ENCODE results near the gene NPAS2. TPM values are rescaled to one million over a fixed set of nuclear protein-coding genes. Genes with fewer than 3 reads are reported as not detected.

Gene NPAS2
- total and polyA plus RNA-seq, 2 donors (not counting 3 experiments of a cell fraction or from before 2014, with no cell fraction given): 29.0 to 53.9 TPM

DNA sequence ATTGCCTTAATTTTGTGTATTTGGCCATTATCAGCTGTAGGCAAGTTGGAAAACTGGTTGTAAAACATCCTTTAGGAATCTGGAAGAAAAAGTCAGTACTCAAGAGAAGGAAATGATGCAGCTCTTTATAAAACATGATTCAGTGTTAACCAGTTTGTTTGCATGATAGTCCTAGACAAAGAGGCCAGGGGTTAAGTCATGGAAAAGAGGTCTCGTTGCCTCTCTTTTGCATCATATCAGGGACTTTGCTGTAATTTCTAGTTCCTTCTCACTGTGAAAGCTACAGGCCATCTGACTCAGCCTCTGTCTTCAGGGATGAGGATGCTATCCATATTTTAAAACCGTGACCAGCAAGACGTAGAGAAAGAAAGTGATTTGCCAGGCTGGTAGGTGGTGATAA, 38.0 kb downstream of the NPAS2 start:
- intact Hi-C loops (cut with micrococcal nuclease) (no loop called here), dilution Hi-C loops (cut with MboI; ENCODE audit: extremely low pct_ligation_motif_present, low sequenced_read_pairs) (no loop called here)
- H3K9me1 ChIP-seq (replicated peaks; ENCODE audit: control insufficient read depth, extremely low read depth, insufficient read depth, low read length): no peaks in the 10 kb centered on the region
- peak; percentile 76 for DNase-seq (ENCODE audit: low read depth, low spot score)
- CTCF ChIA-PET: interaction anchor here (0.7 to 2.2 kb wide), 10 partner anchors 10 to 128 kb away, joined by 3 to 8 read pairs (median 4); no protein-coding TSS in a partner anchor
- peaks cover 14% of the 10 kb centered on the region for H3K4me1 ChIP-seq (ENCODE audit: control insufficient read depth, extremely low read depth, insufficient read depth, low read length)
- no peaks in the 10 kb centered on the region for H3K27me3 ChIP-seq (ENCODE audit: control insufficient read depth in 2 of 2, insufficient read depth in 2 of 2, low read length in 2 of 2)
- peak overlapping the region; percentile 37 for H3K4me2 ChIP-seq (ENCODE audit: insufficient read depth, low read length)
- peak overlapping the region in 1 of 3 experiments; percentile 1 for H3K4me3 ChIP-seq (replicated peaks in 1 of 3; ENCODE audit: insufficient read depth in 1 of 3, low read depth in 1 of 3, low read length in 3 of 3)
- peak overlapping the region; percentile 80 for H3K27ac ChIP-seq (ENCODE audit: insufficient read depth, low read depth, low read length)
- BruUV-seq (replicated peaks): no TSS peak
- H3K36me3 ChIP-seq (ENCODE audit: control insufficient read depth in 2 of 2, extremely low read depth in 1 of 2, insufficient read depth in 2 of 2, low read length in 2 of 2): peaks cover 0 to 2% of the 10 kb centered on the region in 2 experiments
- TF ChIP-seq FOS (IDR thresholded peaks at IDR 0.05; ENCODE audit: borderline replicate concordance, insufficient read depth, low read length): peak; percentile 77
- peak; percentile 45 for TF ChIP-seq GATA2 (IDR thresholded peaks at IDR 0.05; ENCODE audit: insufficient read depth, insufficient read length, low read depth, low read length)
- TF ChIP-seq POLR2A (IDR thresholded peaks at IDR 0.05; ENCODE audit: low read depth, low read length): no peak
- POLR2A ChIA-PET: no interaction called here
- no peaks in the 10 kb centered on the region for H3K9me3 ChIP-seq (replicated peaks; ENCODE audit: control insufficient read depth, insufficient read depth, low read length)
- H4K20me1 ChIP-seq (replicated peaks; ENCODE audit: control insufficient read depth, extremely low read depth, insufficient read depth, low read length): no peaks in the 10 kb centered on the region
- FAIRE-seq: peak; percentile 84
- H3K9ac ChIP-seq (replicated peaks; ENCODE audit: extremely low read depth, insufficient read depth, low read length): peak overlapping the region; percentile 19
- H2AFZ ChIP-seq (ENCODE audit: low read depth, low read length): peak overlapping the region; percentile 61
- peaks cover 39% of the 10 kb centered on the region for H3K79me2 ChIP-seq (ENCODE audit: control insufficient read depth, insufficient read depth, low read length)

DNA sequence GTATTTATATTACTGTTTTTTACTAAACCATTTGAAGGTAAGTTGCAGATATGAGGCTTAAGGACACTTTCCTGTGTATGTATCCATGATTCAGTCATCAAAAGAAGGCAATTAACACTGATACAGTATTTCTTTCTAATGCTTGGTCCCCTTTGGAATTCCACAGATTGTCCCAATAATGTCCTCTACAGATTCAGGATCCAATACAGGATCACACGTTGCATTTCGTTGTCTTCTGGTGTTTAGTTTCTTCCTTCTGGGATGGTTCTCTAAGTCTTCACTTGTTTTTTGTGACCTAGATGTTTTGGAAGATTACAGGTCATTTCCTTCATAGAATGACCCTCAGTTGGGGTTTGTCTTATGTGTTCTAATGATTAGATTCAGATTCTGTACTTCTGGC, 40.0 kb downstream of the NPAS2 start:
- DNase-seq (ENCODE audit: low read depth, low spot score) (no peak), FAIRE-seq (no peak)
- H3K9me3 ChIP-seq (replicated peaks; ENCODE audit: control insufficient read depth, insufficient read depth, low read length): no peaks in the 10 kb centered on the region
- TF ChIP-seq GATA2 (IDR thresholded peaks at IDR 0.05; ENCODE audit: insufficient read depth, insufficient read length, low read depth, low read length) (no peak), JUN (IDR thresholded peaks at IDR 0.05; ENCODE audit: borderline replicate concordance, insufficient read depth, insufficient read length, low read depth) (no peak), POLR2AphosphoS5 (IDR thresholded peaks at IDR 0.05; ENCODE audit: insufficient read depth, low read depth, low read length) (no peak), EZH2 (IDR thresholded peaks at IDR 0.05; ENCODE audit: borderline replicate concordance, low read depth, low read length, severe bottlenecking) (no peak), MYC (IDR thresholded peaks at IDR 0.05; ENCODE audit: low read depth, low read length) (no peak)
- TF ChIP-seq, protein P1, sequence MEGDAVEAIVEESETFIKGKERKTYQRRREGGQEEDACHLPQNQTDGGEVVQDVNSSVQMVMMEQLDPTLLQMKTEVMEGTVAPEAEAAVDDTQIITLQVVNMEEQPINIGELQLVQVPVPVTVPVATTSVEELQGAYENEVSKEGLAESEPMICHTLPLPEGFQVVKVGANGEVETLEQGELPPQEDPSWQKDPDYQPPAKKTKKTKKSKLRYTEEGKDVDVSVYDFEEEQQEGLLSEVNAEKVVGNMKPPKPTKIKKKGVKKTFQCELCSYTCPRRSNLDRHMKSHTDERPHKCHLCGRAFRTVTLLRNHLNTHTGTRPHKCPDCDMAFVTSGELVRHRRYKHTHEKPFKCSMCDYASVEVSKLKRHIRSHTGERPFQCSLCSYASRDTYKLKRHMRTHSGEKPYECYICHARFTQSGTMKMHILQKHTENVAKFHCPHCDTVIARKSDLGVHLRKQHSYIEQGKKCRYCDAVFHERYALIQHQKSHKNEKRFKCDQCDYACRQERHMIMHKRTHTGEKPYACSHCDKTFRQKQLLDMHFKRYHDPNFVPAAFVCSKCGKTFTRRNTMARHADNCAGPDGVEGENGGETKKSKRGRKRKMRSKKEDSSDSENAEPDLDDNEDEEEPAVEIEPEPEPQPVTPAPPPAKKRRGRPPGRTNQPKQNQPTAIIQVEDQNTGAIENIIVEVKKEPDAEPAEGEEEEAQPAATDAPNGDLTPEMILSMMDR (IDR thresholded peaks at IDR 0.05; ENCODE audit: extremely low read depth in 1 of 2, insufficient read depth in 1 of 2, low read depth in 1 of 2, low read length in 2 of 2): no peak
- H4K20me1 ChIP-seq (replicated peaks; ENCODE audit: control insufficient read depth, extremely low read depth, insufficient read depth, low read length): no peaks in the 10 kb centered on the region
- peaks cover 45% of the 10 kb centered on the region for H3K79me2 ChIP-seq (ENCODE audit: control insufficient read depth, insufficient read depth, low read length)
- dilution Hi-C loops (cut with MboI; ENCODE audit: extremely low pct_ligation_motif_present, low sequenced_read_pairs): no loop called here
- no peak overlapping the region for H3K9ac ChIP-seq (replicated peaks; ENCODE audit: extremely low read depth, insufficient read depth, low read length)
- no peak overlapping the region for H3K4me2 ChIP-seq (ENCODE audit: insufficient read depth, low read length)
- H3K27ac ChIP-seq (ENCODE audit: insufficient read depth, low read depth, low read length): no peak overlapping the region
- H3K27me3 ChIP-seq (ENCODE audit: control insufficient read depth in 2 of 2, insufficient read depth in 2 of 2, low read length in 2 of 2): no peaks in the 10 kb centered on the region
- H3K4me3 ChIP-seq (replicated peaks in 1 of 3; ENCODE audit: insufficient read depth in 1 of 3, low read depth in 1 of 3, low read length in 3 of 3): no peak overlapping the region
- ChIA-PET CTCF (interaction anchor here (1.0 kb wide), 1 partner anchor 38 kb away, joined by 3 read pairs; no protein-coding TSS in a partner anchor), POLR2A (no interaction called here)
- intact Hi-C loops (cut with micrococcal nuclease): no loop called here
- no peaks in the 10 kb centered on the region for H3K9me1 ChIP-seq (replicated peaks; ENCODE audit: control insufficient read depth, extremely low read depth, insufficient read depth, low read length)
- BruUV-seq (replicated peaks): no TSS peak
- H2AFZ ChIP-seq (ENCODE audit: low read depth, low read length): no peak overlapping the region
- peaks cover 0 to 2% of the 10 kb centered on the region in 2 experiments for H3K36me3 ChIP-seq (ENCODE audit: control insufficient read depth in 2 of 2, extremely low read depth in 1 of 2, insufficient read depth in 2 of 2, low read length in 2 of 2)
- H3K4me1 ChIP-seq (ENCODE audit: control insufficient read depth, extremely low read depth, insufficient read depth, low read length): peaks cover 14% of the 10 kb centered on the region
